Stimulated activated CD4-positive, alpha-beta T cell treated with anti-CD3 and anti-CD28 coated beads, Interleukin-4, amount 100 ng/mL, for 4 hours (primary cell): ENCODE results near the gene RAPGEF6.

Source experiments
- DNase-seq, 2 experiments: peaks; one replicate each; pipeline ENCODE4 v3.0.0-alpha.2; 2020

The RAPGEF6 gene

DNA sequence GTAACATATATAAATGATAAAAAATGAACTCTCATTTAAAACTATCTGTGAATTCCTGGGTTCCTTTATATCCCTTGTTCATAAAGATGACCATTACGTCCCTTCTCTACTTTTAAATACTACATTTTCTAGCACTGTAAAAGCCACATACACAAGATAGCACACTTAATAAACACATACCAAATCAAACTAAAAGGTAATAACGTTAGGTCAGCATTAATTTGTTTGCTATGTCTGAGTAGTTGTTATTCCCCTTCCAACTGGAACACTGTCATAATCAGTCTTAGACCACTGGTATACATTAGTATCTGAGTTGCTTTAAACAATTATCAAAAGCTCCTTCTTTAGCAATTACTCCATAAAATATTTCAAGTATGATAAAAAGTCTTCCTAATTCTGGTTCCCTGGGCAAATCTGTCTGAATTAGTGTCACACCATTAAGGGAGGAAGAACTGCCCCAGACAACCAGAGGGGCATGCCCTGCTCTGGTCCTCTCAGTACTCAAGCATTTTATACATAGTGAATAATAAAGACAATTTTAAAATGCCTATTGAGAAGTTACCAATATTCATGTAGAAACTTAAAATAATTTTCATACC lies 98.1 kb downstream of the RAPGEF6 start:
- DNase-seq: no peak

DNA sequence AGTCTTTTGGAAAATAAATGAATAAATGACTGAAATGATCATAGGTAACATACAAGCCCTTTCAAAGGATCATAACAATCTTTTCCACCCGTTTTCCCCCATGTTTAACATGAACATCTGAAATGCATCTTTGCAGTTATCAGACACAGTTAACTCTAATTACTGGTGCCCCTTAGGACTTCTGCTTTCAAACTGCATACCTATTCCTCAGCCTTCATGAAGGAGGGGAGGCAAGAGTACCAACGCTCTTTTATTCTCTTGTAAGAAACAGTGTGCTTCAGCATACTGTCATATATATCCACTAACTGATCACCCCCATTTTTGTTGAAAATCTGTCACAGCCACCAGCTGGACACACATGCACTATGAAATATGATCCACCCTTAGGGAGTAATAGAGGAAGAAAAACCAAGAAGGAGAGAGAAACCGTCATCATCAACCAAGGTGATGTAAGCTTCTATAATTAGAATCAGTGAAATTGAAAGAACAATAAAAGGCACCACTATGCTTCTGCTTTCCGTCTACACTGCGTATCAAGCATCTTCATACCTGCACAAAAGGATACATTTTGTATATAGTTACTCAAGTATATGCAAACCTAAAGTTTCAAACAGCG lies 98.7 kb downstream of the RAPGEF6 start:
- DNase-seq: no peak

DNA sequence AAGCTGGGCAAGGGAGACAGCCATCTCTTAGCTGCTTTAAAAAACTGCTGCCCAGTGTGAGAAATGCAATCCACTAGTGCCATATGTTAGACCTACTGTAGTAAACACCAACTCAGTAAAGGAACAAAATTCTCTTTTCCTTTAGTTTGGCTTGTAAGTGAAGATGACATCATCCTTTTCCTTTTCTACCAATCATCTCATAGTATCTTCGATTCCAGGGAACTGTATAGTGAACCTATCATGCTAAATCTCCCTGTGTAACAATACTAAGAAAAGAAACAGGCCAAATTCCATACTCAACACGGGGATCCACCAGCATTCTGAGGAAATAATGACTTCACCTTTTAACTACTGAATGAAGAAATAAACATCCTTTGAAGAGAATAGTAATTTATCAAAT lies 100.1 kb downstream of the RAPGEF6 start:
- DNase-seq: no peak

DNA sequence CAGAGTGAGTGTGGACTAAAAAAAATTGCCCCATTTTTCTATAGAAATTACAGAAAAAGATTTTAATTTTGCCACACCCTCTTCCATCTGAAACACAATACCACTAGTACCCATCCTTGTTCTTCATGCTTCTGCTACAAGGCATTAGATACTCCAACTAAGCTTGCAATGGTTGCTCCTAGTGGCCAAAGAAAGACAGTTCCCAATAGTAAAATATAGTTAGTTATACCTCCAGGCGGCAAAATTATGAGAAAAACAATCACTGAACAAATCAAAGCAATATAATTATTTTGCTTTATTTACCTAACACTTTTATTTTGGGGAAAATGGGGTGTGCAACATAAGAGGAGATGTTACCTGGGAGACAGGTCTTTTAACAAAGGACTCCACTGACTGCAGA lies 101.2 kb downstream of the RAPGEF6 start:
- no peak for DNase-seq

DNA sequence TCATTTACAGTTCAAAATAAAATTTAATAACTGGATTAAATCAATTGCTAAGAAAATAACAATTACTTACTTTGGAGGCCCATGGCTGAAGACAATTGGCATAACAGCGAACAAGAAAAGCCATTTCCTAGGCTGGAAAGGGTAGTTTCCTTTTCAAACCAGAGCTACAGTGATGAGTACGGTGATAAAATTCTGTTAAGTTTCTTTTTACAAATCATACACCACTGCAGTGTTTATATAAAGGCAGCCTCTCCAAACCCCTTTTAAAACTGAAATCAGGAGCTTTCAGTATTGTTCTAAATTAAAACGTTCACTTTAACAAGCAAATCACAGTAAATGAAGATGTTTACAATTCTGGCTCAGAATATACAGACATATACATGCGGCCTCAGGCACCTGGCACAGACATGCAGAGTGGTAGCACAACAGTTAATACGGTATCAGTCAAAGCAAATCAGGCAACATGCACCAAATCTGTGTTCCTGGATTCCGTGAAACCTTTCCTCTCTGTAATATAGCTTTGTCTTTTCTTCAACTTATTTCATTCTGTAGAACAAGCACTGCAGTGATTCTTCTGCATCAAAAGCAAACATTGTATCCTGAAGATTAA lies 102.9 kb downstream of the RAPGEF6 start:
- DNase-seq: no peak

DNA sequence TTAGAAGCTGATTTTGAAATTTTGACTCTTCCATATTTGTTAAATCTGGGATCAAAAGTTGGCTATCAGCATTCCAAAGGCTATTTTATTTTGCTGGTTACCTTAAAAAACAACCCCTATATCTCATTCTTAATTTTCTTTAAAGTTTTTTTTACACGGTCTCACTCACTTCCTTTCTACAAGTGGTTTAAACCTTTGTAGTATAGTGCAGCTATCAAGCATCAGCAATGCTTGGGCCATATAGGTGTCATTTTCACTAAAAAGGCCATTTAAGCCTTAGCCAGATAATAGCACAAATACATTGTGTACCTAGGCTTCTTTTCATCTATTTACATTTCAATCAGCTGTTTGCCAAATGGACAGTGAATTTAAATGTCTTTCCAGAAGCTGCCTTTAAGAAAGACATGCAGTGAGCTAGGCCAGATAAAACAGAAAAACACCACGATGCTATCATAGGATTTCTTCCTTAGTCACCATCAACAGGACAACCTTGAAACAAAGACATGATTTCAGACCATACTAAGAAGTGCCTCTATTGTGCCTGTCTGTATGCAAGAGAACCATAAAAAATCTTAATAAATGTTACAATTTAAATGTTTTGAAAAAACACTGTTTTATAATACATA lies 104.2 kb downstream of the RAPGEF6 start:
- DNase-seq: no peak

DNA sequence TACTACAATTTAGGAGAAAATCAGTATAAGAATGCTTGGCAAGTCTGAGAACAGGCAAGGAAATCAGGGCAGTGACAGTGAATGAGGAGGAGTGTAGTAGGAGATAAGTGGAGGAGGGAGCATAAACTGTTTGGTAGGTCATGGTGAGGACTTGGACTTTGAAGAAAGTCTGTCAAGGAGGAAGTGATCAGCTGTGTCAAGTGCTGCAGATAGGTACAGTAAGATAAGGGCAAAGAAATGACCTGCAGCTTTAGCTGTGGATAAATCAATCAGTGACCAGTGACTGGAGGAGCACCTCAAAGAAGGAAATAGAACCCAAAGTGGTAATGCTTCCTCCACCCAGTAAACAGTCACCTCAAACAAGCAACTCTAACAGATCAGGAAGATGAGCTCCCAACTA lies 106.3 kb downstream of the RAPGEF6 start:
- DNase-seq: no peak

DNA sequence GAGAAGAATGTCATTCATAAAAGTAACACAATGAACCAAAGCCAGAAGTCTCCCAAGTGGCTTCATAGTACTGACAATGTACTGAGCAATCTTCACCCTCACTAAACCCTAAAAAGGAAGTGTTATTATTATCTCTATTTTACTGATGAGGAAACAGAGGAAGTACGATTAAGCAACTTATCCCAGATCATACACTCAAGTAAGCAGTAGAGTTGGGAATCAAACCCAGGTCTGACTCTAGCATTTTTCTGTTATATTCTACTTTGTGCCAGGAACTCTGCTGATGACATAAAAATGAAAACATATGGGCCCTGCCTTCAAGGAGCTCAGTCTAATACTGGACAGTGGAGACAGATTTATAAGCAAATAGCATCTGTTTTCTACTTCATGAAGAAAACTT lies 109.2 kb downstream of the RAPGEF6 start:
- no peak for DNase-seq

DNA sequence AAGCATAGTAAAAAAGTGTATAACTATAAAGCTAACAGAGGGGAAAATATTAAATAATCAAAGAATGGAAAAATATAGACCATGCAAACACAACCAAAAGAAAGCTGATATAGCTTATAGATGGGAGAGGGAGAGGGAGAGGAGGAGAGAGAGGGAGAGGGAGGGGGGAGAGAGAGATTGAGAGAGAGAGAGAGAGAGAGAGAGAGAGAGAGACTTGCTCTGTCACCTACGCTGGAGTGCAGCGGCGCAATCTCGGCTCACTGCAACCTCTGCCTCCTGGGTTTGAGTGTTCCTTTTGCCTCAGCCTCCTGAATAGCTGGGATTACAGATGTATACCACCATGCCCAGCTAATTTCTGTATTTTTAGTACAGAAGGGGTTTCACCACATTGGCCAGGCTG lies 110.6 kb downstream of the RAPGEF6 start:
- DNase-seq: no peak

DNA sequence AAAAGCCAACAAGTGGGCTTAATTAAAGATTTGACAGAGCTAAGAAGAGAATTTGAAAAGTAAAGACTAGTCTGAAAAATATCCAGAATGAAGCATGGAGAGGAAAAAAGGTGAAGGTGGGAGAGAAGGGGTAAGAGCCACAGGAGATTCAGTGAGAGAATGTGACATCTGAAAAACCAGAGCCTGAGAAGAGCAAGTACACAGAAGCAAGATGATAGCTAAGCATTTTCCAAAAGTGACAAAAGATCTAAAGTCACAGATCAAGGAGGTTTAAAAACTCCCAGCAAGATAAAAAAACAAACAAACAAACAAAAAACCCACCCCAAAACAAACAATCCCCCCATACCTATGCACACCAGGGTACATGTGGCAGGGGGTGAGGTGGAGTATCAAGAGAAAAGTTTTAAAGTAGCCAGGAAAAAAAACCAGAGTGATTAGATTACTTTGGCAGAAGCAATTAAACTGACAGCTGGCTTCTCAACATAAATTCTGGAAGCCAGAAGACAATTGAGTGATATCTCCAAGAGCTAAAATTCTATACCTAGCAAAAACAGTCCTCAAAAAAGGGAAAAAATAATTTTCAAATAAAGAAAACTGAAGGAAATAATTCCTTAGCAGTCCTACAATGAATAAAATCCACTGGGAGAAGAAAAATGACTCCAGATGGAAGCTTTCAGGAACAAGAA lies 111.4 kb downstream of the RAPGEF6 start:
- DNase-seq: no peak

DNA sequence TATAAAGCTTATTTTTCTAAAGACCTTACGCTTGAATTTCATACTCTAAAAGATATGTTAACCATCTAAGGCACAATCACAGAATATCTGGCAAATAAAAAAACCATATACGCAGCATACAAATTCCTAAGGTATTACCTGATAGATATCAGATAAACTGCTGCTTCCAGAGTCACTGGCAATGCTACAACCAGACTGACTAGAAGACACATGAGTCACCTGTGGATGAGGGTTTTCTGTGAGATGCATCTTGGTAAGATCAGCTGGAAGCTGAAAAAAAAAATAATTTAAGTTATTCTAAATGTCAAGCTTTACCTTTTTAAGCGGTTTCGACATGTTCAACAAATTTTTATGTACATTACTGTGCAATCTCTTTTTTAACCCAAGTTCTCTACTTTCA lies 113.8 kb downstream of the RAPGEF6 start:
- DNase-seq: no peak

DNA sequence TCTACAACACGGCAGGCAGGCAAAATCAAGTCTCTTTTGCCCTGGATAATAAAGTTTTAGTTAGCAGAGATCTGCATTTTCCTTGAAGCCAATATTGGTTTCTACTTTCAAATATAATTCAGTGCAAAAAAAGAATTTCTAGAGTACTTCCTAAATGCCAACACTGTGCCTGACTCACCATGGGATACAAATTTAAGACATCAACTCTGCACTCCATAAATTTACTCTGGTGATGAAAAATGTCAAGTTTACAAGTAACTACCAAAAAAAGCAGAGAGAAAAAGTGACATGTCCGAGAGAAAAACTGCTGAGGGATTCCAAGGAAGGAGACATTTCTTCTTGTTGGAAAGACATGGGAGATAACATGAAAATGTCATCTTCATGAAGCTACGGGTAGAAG lies 119.7 kb downstream of the RAPGEF6 start:
- no peak for DNase-seq

DNA sequence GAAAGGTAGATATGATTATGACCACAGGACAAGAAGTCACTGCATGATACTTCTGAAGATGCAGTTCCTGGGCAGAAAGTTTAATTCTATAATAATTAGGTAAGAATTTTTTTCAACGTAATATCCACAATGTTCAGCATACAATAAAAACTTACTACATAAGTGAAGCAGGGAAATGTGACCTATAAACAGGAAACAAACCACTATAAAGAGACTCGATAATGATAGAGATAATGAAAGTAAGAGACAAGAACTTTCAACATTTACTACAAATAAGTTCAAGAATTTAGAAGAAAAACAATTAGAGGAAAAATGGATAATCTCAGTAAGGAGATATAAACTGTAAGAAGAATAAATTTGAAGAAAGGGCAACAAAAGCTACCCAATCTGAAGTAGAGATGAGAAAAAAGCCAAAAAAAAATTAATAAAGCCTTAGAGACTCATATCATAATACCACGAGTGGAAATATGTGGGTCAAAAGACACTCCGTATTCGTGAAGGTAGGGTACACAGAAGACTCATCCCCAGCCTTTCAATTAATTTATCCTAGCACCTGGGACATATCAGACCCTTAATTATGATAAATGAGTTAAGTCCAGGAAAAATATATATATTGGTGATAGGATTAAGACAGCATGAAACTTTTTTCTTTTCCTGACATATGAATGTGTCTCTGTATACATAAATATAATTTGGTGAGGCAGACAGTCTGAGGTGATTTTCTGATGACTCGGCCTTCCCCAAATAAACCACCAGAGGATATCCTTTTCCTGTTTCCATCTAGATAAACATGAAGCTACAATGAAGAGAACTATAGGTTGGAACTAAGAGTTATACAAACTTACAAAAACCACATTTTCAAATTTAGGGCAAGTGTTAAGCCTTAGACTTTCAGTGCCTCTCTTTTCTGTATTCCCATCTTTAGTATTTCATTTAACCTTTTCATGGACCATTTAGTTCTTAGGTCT lies 120.4 kb downstream of the RAPGEF6 start:
- DNase-seq: no peak

DNA sequence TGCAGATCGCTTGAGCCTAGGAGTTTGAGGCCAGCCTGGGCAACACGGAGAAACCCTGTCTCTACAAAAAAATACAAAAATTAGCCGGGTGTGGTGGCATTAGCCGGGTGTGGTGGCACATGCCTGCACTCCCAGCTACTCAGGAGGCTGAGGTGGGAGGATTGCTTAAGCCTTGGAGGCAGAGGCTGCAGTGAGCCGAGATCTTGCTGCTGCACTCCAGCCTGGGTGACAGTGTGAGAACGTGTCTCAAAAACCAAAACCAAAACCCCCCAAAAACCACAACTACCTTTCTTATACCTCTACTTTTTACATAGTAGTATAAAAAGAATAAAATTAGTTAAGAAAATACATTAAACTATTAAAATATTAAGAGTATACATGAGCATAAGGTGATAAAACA lies 121.2 kb downstream of the RAPGEF6 start:
- DNase-seq: peak in 1 of 2 experiments; percentile 8

DNA sequence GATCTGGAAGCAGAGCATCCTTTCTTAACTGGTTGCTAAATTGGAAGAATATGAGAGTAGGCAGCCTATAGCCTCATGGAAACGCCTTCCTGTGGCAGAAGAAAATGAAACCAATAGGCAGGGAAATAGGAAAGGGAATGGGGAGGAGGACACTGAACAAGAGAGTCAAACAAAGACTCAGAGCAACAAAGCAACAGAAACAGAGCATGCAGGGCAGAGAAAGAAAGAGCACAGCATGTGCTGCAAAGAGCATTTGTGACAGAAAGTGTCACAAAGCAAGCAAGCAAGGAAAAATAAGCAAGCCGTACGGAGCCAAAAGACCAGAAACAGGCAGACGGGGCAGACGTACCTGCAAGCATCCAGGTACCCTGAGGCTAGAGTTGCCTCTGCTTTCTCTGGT lies 123.1 kb downstream of the RAPGEF6 start:
- DNase-seq: no peak

DNA sequence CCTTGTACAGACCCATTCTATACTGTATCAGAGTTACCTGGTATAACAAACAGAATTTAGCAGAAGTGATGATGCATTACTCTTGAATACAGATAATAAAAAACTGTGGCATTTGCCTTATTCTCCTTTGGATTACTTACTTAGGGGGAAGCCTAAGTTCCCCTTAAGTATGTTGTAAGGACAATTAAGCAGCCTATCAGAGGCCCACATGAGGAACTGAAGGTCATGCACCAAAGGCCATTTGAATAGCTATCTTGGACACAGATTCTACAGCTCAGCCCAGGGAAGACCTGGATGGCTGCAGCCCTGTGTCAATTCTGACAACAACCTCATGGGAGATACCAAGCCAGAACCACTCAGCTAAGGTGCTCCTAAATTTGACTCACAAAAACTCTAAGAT lies 125.2 kb downstream of the RAPGEF6 start:
- DNase-seq: no peak

DNA sequence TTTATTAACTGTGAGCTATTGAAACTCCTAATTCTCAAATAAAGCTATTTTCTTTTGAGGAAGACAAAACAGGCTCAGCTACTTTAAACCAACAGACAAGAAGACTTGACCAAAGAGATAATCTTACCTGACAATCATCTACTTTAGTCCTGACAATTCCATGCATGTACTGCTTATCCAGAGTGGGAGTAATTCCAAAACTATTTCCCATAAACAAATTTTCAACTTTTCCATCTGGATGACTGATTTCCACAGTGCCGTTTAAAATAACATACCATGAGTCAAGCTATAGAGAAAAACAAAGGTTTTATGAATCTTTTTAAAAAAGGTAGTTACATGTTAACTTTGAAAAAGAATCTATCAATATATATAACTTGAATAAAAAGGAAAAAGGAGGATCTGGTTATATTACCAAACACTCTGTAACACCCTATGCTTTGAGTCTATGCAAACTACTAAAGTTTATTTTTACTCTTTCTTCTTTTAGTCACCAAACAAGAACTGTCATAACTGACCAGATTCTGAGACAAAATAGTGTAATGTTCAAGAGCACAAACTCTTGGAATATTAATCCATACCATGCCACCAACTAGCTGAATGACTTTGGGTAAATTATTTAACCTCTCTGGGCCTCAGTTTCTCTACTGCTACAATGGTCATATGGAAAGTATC lies 129.7 kb downstream of the RAPGEF6 start:
- no peak for DNase-seq

DNA sequence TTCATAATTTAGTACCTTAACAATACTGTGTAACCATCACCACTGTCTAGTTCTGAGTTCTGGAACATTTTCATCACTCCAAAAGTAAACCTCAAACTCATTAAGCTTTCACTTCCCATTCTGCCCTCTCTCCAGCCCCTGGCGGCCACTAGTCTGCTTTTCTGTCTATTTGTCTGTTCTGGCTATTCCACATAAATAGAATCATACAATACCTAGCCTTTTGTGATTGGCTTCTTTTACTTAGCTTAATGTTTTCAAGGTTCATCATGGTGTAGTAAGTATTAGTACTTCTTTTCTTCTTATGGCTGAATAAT lies 138.7 kb downstream of the RAPGEF6 start:
- DNase-seq: no peak

DNA sequence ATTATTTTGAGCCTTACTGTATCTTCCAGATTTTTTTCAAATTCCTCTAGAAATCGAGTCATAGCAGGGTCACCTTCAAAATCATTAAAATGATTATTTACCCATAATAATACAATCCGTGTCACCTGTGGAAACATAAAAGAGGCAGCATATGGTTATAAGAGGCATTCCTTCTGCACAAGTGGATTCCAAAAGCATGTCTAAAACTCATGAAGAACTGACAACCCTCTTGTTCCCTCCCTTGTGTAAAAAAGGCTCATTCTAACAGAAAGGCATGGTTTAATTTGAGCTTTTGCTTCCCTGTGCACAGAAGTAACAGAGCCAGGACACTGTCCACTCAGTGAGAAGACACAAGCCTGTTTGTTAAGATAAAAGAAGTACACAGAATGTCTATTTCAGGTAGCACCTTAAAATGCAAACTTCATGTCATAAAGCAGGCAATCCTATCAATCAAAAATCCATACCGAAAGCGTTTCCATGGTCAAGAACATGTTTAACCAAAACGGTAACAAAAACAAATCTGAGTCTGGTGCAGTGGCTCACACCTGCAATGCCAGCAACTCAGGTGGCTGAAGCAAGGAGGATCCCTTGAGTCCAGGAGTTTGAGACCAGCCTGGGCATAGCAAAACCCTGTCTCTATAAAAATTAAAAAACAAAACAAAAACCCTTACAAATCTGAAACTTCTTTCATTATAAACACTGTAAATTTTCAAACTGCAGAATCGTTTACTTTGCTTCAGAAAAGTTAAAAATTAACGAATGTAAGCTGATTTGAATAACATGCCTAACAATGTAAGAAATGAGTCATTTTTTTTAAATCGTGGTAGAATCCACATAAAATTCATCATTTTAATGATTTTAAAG lies 139.3 kb downstream of the RAPGEF6 start:
- DNase-seq: no peak

DNA sequence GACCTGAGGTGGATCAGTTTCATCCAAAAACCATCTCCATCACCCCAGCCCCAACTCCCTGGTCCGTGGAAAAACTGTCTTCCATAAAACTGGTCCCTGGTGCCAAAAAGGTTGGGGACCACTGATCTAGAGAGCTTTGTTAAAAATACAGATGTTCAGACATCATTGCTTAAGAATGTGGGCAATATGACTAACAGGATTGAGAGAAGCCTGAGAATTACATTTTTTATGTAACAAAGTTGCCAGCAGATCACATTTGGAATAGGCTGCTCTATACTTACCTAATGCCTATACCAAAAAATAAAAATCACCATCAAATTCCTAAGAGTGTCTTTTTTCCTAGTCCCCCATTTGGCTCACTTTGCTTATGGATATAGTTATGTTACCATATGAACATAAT lies 143.3 kb downstream of the RAPGEF6 start:
- no peak for DNase-seq

DNA sequence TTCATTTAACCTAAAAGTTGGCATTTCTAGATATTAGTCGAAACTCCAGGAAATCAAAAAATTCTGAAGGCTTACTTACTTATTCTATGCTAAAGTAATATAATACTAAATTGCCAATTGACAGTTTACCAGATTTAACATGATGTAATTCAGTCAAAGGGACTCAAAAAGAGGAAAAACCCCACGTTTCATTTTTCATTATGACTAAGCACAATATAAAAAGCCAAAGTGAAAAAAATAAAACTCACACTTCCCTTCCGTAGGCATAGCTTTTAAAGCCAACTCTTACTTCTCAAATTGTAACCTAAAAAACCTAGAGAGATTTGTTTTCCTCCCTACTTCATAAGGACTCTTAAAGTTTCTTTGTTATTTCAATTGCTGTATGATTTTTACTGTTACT lies 146.6 kb downstream of the RAPGEF6 start:
- DNase-seq: no peak
